Hepatocyte (in vitro differentiated cells): Measurements from ENCODE around the gene RPGR. TPM values are rescaled to one million over a fixed set of nuclear protein-coding genes. Genes with fewer than 3 reads are reported as not detected.

Experiments used
- DNase-seq: peaks from one replicate; pipeline ENCODE4 v3.0.0-alpha.2; 2016; ENCODE audit warnings: low spot score
- H2AFZ ChIP-seq: fragments of 200-600 bp; sonication (generic); 2 replicates; pipeline ENCODE4 v1.6.0; 2016; ENCODE audit warnings: antibody characterized with exemption, mild to moderate bottlenecking
- H3K27ac ChIP-seq: fragments of 200-600 bp; sonication (generic); 2 replicates; pipeline ENCODE4 v1.5.1; 2016; ENCODE audit warnings: mild to moderate bottlenecking
- H3K27me3 ChIP-seq: fragments of 200-600 bp; sonication (generic); 2 replicates; pipeline ENCODE4 v1.6.1; 2016
- H3K36me3 ChIP-seq: fragments of 200-600 bp; sonication (generic); replicated peaks from 2 replicates; pipeline ENCODE4 v1.5.1; 2016; ENCODE audit warnings: low read depth; ENCODE audit not compliant: insufficient read depth
- H3K4me1 ChIP-seq: fragments of 200-600 bp; sonication (generic); 2 replicates; pipeline ENCODE4 v1.5.1; 2016; ENCODE audit warnings: mild to moderate bottlenecking, moderate library complexity; ENCODE audit not compliant: insufficient read depth
- H3K4me2 ChIP-seq: fragments of 200-600 bp; sonication (generic); 2 replicates; pipeline ENCODE4 v1.6.0; 2016
- H3K4me3 ChIP-seq: fragments of 200-600 bp; sonication (generic); 2 replicates; pipeline ENCODE4 v1.5.1; 2016; ENCODE audit warnings: mild to moderate bottlenecking
- H3K79me2 ChIP-seq: fragments of 200-600 bp; sonication (generic); 2 replicates; pipeline ENCODE4 v1.6.0; 2017; ENCODE audit warnings: mild to moderate bottlenecking
- H3K9me2 ChIP-seq: fragments of 200-600 bp; sonication (generic); replicated peaks from 2 replicates; pipeline ENCODE4 v1.6.0; 2017; ENCODE audit warnings: mild to moderate bottlenecking; ENCODE audit not compliant: insufficient read depth
- H3K9me3 ChIP-seq: fragments of 200-600 bp; sonication (generic); 2 replicates; pipeline ENCODE4 v1.5.1; 2016; ENCODE audit warnings: low read depth, mild to moderate bottlenecking
- H4K20me1 ChIP-seq: fragments of 200-600 bp; sonication (generic); 2 replicates; pipeline ENCODE4 v1.6.0; 2016; ENCODE audit warnings: mild to moderate bottlenecking; ENCODE audit not compliant: insufficient read depth, poor library complexity, severe bottlenecking
- EZH2 ChIP-seq: fragments of 200-600 bp; sonication (generic); IDR thresholded peaks from 2 replicates; pipeline ENCODE4 v1.6.1; 2016; ENCODE audit warnings: antibody characterized with exemption, mild to moderate bottlenecking, borderline replicate concordance
- EZH2phosphoT487 ChIP-seq: fragments of 200-600 bp; sonication (generic); IDR thresholded peaks from one replicate; pipeline ENCODE4 v1.6.1; 2018; ENCODE audit warnings: antibody characterized with exemption, mild to moderate bottlenecking, low read depth, moderate library complexity; ENCODE audit not compliant: unreplicated experiment, severe bottlenecking
- WGBS: methylation state at CpG from one replicate; pipeline ENCODE4 v1.1.6; 2016; ENCODE audit warnings: low lambda C conversion rate; ENCODE audit errors: missing lambda C conversion rate; 5-methylcytosine and 5-hydroxymethylcytosine counted together
- polyA plus RNA-seq: library from polyadenylated mRNA; unstranded; fragments of >200 nt; fragmentation: Nextera tagmentation; extraction: Ambion mirVana; gene quantifications from 2 replicates; pipeline ENCODE4 v1.2.1, GENCODE V29; 2016
- total RNA-seq: library from RNA; depleted of rRNA; stranded (reverse); fragments of >200 nt; gene quantifications from 2 replicates; pipeline ENCODE4 v1.2.3, GENCODE V29; 2014
- TF ChIP-seq, protein P1 (sequence below): fragments of 200-600 bp; sonication (generic); IDR thresholded peaks from 2 replicates; pipeline ENCODE4 v1.5.1; 2016; ENCODE audit warnings: antibody characterized with exemption, mild to moderate bottlenecking; ENCODE audit not compliant: poor library complexity

The RPGR gene
- total and polyA plus RNA-seq, 2 experiments from 2014 or later: 7.2 to 15.9 TPM

DNA sequence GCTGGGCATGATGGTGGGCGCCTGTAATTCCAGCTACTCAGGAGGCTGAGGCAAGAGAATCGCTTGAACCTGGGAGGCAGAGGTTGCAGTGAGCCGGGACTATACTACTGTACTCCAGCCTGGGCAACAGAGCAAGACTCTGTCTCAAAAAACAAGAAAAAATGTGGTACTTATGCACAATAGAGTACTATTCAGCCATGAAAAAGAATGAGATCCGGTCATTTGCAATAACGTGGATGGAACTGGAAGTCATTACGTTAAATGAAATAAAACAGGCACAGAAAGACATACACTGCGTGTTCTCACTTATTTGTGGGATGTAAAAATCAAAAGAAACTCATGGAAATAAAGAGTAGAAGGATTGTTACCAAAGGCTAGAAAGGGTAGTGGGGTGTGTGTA lies 12.1 kb downstream of the RPGR start:
- no peaks in the 10 kb centered on the region for H3K9me2 ChIP-seq
- H3K4me1 ChIP-seq: no peaks in the 10 kb centered on the region
- H2AFZ ChIP-seq: no peak overlapping the region
- no peak overlapping the region for H3K4me3 ChIP-seq
- H3K27ac ChIP-seq: no peak overlapping the region
- H4K20me1 ChIP-seq: no peaks in the 10 kb centered on the region
- 82% methylated on average over 7 of the region's 7 CpGs for WGBS
- H3K4me2 ChIP-seq: no peak overlapping the region
- no peaks in the 10 kb centered on the region for H3K9me3 ChIP-seq
- H3K27me3 ChIP-seq: no peaks in the 10 kb centered on the region
- TF ChIP-seq EZH2phosphoT487 (no peak), EZH2 (no peak)
- TF ChIP-seq, protein P1, sequence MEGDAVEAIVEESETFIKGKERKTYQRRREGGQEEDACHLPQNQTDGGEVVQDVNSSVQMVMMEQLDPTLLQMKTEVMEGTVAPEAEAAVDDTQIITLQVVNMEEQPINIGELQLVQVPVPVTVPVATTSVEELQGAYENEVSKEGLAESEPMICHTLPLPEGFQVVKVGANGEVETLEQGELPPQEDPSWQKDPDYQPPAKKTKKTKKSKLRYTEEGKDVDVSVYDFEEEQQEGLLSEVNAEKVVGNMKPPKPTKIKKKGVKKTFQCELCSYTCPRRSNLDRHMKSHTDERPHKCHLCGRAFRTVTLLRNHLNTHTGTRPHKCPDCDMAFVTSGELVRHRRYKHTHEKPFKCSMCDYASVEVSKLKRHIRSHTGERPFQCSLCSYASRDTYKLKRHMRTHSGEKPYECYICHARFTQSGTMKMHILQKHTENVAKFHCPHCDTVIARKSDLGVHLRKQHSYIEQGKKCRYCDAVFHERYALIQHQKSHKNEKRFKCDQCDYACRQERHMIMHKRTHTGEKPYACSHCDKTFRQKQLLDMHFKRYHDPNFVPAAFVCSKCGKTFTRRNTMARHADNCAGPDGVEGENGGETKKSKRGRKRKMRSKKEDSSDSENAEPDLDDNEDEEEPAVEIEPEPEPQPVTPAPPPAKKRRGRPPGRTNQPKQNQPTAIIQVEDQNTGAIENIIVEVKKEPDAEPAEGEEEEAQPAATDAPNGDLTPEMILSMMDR: no peak
- no peak for DNase-seq
- no peaks in the 10 kb centered on the region for H3K36me3 ChIP-seq
- no peaks in the 10 kb centered on the region for H3K79me2 ChIP-seq

DNA sequence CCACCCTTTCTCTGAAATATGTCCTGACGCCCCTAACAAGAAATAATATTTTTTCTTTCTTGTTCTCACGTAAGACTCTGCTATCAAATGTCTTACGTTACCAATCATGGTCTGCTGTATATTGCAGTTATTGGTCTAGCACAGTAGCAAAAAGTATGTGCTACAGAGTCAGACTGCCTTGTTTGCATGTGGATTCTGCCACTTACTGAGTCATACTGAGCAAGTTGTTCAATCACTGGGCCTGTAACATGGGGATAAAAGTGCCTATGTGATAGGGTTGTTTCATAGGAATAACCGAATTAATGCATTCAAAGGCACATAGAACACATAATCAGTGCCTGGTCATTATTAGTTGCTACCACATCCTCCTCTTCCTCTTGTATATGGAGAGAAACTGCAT lies 14.1 kb downstream of the RPGR start:
- no peak for TF ChIP-seq EZH2phosphoT487
- TF ChIP-seq, protein P1: no peak
- no peak for TF ChIP-seq EZH2
- WGBS: 87% methylated on average over 4 of the region's 4 CpGs
- Histone ChIP-seq H3K27ac (no peak overlapping the region), H3K4me1 (no peaks in the 10 kb centered on the region), H3K36me3 (no peaks in the 10 kb centered on the region), H3K4me3 (no peak overlapping the region), H3K79me2 (no peaks in the 10 kb centered on the region), H2AFZ (no peak overlapping the region), H3K9me2 (no peaks in the 10 kb centered on the region), H4K20me1 (no peaks in the 10 kb centered on the region), H3K4me2 (no peak overlapping the region), H3K27me3 (no peaks in the 10 kb centered on the region), H3K9me3 (no peaks in the 10 kb centered on the region)
- no peak for DNase-seq

DNA sequence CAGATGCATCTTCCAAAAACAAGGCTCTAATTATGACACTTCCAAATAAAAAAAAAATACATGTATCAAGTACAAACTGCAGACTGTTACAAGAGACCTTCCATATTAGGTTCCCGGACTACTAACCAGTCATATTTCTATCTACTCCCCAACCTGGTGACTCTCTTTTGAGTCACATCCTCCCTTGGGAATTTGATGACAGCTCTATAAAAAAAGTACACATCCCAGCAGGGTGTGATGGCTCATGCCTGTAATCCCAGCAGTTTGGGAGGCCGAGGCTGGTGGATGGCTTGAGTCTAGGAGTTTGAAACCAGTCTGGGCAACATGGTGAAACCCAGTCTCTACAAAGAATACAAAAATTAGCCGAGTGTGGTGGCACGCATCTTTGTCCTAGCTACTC lies 14.9 kb downstream of the RPGR start:
- no peaks in the 10 kb centered on the region for H4K20me1 ChIP-seq
- TF ChIP-seq EZH2 (no peak), EZH2phosphoT487 (no peak)
- TF ChIP-seq, protein P1: no peak
- H3K4me2 ChIP-seq: no peak overlapping the region
- H3K36me3 ChIP-seq: no peaks in the 10 kb centered on the region
- no peaks in the 10 kb centered on the region for H3K9me2 ChIP-seq
- no peaks in the 10 kb centered on the region for H3K79me2 ChIP-seq
- no peaks in the 10 kb centered on the region for H3K4me1 ChIP-seq
- H3K4me3 ChIP-seq: no peak overlapping the region
- no peak for DNase-seq
- H3K27me3 ChIP-seq: no peaks in the 10 kb centered on the region
- no peak overlapping the region for H3K27ac ChIP-seq
- H2AFZ ChIP-seq: no peak overlapping the region
- 84% methylated on average over 4 of the region's 4 CpGs for WGBS
- no peaks in the 10 kb centered on the region for H3K9me3 ChIP-seq

DNA sequence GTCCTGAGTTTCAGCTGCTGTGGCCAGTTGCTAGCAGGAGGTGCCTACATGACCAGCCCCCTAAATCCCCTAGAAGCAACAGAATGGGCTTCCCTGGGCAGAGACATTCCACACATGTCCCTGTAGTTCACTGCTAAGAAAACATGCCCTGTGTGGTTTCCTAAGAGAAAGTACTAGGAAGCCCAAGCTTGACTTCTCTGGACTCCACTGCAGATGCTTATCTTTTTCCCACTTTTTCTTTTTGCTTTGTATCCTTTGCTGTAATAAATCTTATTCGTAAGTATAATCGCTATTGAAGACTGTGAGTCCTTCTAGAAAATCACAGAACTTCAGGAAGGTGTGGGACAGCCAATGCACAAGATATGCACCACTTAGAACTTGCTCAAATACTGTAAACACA lies 15.6 kb downstream of the RPGR start:
- TF ChIP-seq, protein P1: no peak
- no peak for TF ChIP-seq EZH2
- TF ChIP-seq EZH2phosphoT487: no peak
- H3K9me2 ChIP-seq: no peaks in the 10 kb centered on the region
- no peaks in the 10 kb centered on the region for H3K27me3 ChIP-seq
- no peak overlapping the region for H2AFZ ChIP-seq
- no peak overlapping the region for H3K4me2 ChIP-seq
- no peaks in the 10 kb centered on the region for H3K4me1 ChIP-seq
- H3K27ac ChIP-seq: no peak overlapping the region
- H3K36me3 ChIP-seq: no peaks in the 10 kb centered on the region
- DNase-seq: no peak
- no peaks in the 10 kb centered on the region for H3K9me3 ChIP-seq
- 76% methylated on average over 2 of the region's 2 CpGs for WGBS
- no peak overlapping the region for H3K4me3 ChIP-seq
- no peaks in the 10 kb centered on the region for H3K79me2 ChIP-seq
- H4K20me1 ChIP-seq: no peaks in the 10 kb centered on the region
